Smooth muscle cell of the pulmonary artery (primary cell): ENCODE data around the gene MAP10. TPM values are rescaled to one million over a fixed set of nuclear protein-coding genes. Genes with fewer than 3 reads are reported as not detected.

Experiments used
- total RNA-seq: library from RNA; depleted of rRNA; stranded (reverse); fragments of >200 nt; gene quantifications from 2 replicates; pipeline ENCODE4 v1.2.3, GENCODE V29; 2014

MAP10 gene
- total RNA-seq: 0.85 and 1.2 TPM in 2 replicates

DNA sequence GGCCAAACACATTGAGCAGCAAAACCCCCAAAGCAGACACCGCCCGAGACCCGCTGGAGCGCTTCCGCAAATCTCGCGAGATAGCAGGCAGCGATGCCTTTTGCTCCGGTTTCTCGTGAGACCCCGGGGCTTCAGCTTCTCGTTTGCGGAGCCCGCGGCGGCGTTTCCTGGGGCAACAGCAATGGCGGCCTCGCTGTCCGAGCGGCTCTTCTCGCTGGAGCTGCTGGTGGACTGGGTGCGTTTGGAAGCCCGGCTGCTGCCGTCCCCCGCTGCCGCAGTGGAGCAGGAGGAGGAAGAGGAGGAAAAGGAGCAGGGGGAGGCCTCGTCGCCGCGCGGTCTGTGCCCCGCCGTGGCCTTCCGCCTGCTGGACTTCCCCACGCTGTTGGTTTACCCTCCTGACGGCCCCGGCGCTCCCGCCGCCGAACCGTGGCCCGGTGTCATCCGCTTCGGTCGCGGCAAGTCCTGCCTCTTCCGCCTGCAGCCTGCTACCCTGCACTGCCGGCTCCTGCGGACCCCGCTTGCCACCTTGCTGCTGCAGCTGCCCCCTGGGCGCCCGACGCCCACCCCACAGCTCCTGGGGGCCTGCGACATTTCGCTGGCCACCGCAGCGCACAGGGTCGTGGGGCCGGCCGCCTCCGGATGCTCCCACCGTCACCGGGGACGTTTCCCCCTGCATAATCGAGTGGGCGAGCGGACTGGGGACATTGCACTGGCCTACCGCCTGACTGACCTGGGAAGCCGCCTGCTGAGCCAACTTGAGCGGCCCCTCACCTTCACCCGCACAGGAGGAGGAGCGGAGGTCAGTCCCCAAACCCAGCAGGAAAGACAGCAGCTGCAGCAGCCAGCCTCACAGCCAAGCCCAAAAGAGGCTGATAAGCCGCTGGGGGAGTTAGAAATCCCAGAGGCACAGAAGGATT lies at the start of gene MAP10:
Gene MAP10 (plus strand): TSS at position 148 of the 917 bp plus-strand sequence. CDS start 34 bp downstream, at position 182.

Other genes with a start within 250 kb of the MAP10 start
- gene SIPA1L2, start 175.3 kb upstream of the MAP10 start, total RNA-seq: 5.0 and 6.9 TPM in 2 replicates
- gene NTPCR, start 145.2 kb downstream of the MAP10 start, total RNA-seq: 12.0 and 15.9 TPM in 2 replicates